NCI-H345 treated with DMSO at 0.1 percent for 48 hours (cell line): ENCODE results near the gene C2CD4D.
"Not testable (repeated sequence)": the region's sequence is repeated elsewhere in the genome, so short reads cannot be mapped to it uniquely, and the experiment has no call there.

Experiments used
- DNase-seq: peaks from one replicate; lab custom pipeline; 2025; ENCODE audit not compliant: unreplicated experiment; lab: John Stamatoyannopoulos, UW

Gene C2CD4D

GRCh38 chr1:151858886-151859665 lies 19.5 kb upstream of the C2CD4D start:
- no peak for DNase-seq

DNA sequence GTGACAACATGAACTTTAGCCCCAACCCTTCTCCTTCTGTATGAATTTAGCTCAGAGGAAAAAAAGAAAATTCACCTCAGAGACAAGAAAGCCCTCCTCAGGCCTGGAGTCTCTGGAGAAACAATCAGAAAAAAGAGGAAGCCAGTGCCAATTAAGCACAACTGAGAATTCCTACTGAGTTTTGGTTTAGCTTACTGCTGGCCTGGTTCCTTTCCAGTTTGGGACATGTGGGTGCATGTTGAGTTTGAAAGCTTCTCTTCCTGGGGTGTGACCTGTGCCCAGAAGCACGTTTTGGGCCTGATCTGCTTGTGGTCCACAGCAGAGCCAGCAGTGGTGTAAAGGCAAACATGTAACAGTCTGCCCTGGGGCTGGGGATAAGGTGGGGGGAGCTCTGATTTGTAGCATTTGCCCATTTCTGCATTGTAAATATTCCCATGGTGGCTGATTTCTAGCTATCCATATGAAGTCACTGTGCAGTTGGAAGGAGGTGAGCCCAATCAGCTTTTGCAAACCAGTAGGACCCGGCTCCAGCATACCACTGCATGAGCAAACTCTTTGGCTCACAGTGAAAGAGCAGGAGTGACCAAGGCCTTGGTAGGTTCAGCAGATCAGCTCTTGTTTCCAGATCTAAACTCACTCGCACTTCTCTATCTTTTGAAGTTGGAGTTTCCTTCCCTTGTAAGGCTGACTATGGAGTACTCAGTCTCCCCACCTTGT lies 18.6 kb upstream of the C2CD4D start:
- no peak for DNase-seq

GRCh38 chr1:151855933-151856332 lies 16.3 kb upstream of the C2CD4D start:
- no peak for DNase-seq

DNA sequence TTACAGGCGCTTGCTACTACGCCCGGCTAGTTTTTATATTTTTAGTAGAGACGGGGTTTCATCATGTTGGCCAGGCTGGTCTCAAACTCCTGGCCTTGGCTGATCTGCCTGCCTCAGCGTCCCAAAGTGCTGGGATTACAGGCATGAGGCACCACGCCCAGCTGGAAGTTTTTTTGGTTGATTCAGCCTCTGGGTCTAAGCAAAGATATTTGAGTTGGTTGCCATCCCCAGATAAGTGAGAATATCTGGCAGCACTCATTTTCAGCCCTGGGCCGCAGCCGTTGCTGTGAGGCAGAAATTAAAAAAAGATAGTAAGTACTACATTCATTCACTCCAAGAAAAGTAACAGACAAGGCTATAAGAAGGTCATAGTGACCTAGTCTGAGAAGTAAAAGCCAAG lies 15.9 kb upstream of the C2CD4D start:
- DNase-seq = not testable (repeated sequence)

GRCh38 chr1:151854658-151855057 lies 15.0 kb upstream of the C2CD4D start:
- no peak for DNase-seq

- no peak for DNase-seq
Observed at GRCh38 chr1:151853411-151853943, 13.9 kb upstream of the C2CD4D start, which contains the start of gene THEM5. TSS of gene THEM5 (minus strand) at chr1:151853712. CDS start at chr1:151853565, 147 bp downstream.

DNA sequence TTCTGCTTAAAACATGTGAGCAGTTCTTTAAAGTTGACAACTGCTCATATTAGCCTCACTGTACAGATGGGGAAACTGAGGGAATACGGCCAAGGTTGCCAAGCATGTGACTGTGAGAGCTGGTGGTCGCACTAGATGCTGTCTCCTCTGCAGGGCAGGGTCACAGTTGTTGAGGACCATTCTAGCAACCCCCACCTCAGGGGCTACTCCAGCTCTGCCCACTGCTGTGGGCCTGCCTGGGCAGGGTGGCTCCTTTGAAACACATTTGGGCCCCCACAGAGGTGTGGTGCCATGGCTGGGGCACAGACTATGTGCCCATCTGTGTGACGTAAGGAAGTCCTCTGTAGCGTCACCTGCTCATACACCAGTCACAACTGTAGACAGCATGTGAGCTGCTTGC lies 13.1 kb upstream of the C2CD4D start:
- no peak for DNase-seq

DNA sequence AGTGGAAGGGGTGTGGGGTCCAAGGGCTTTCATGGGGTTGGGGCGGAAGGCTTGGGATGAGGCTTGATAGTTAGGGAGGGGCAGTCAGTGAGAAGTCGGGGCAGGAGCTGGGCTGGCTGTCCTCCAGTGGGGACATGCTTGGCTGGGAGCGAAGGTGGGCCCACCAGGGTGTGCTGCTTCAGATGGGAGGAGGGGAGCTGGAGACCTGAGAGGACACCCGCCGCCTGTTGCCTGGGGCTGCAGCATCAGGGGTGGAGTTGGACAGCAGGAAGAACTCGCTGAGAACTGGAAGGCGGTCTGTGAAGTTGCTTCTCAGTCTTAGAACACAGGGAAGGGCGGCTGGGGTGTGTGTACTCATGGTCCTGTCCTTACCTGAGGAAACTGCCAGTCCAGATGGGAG lies 12.3 kb upstream of the C2CD4D start:
- no peak for DNase-seq

DNA sequence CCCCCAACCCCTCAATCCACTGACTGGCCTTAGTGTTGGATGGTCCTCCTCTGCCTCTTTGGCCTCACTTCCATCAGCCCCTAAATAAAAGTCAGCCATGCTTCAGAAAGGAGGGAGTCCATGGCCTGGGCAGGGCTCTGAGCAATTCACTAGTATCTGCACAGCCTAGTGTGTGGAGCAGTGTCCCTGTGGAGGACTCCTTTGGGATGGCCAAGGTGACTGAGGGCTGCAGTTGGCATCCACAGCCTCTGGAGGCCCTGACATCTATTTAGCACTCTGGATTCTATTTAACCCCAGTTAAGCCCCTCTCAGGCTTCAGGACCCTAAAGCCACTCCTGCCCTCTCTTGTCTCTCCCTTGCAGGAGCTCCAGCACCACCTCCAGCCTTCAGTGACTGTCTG lies 10.3 kb upstream of the C2CD4D start:
- no peak for DNase-seq

DNA sequence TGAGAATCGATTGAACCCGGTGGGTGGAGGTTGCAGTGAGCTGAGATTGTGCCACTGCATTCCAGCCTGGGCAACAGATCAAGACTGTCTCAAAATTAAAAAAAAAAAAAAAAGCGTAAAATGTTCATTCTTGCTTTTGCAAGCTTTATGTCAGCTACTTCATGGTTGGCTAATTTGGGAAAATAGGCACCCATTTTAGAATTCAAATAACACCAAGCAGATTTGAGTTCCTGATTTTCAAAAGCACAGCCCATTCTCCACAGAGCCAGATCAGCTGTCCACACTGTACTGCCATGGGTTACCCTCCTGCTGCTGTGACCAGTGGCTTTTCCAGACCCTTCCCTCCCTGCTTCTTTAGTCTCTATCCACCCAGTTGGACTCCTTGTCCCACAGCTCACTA lies 9.5 kb upstream of the C2CD4D start:
- no peak for DNase-seq

DNA sequence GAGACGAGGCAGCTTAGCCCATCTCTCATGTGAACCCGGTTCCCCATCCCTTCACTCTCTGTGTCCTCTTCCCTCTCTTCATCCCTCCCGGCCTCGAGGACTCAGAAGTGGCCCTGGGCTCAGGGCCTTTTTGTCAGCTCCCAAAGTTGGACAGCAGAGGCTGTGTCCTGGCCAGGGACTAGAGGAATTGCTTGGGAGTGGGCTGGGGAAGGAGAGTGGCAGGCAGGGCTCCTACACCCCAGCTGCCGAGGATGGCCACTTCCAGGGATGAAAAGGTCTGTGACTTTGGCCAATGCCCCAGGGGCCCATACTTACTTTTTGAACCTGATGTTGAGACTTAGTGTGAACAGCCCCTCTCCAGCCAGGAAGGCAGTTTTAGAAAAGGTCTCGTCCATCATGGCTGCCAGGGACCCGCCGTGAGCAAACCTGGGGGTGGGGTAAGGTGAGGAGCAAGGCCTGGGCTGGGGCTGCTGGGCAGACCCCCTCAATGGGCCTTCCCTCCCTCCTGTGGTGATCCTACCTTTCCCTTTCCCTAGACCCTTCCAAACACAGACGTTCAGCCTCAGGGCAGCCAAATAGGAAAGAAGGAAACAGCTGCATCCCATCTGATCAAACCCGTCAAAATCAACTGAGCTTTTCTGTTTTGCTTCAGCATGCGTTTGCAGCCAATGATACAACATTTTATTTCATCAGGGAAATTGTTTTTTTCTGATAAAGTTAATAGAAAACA lies 8.4 kb upstream of the C2CD4D start:
- DNase-seq = no peak

GRCh38 chr1:151846686-151847237 lies 7.1 kb upstream of the C2CD4D start:
- no peak for DNase-seq

DNA sequence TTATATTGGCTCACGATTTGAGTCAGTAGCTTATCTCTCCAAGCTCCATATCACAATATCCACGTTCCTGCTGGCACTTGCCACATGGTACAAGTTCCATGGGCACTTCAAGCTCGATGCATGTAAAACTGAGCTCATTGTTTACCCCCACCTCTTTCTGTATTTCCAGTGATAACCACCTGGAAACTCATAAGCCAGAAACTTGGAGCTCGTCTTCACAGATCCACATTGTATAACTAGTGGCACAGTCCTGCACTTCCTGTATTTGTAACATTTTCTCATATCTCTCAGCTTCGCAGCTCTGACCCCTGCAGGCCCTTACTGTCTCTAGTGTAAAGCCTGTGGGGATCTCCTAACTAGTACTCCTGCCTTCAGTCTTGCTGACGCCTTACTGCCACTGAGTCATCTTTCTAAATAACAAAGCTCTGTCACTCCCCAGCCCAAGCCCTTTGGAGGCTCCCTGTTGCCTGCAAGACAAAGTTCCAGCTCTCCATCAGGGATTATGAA lies 6.5 kb upstream of the C2CD4D start:
- DNase-seq = no peak

DNA sequence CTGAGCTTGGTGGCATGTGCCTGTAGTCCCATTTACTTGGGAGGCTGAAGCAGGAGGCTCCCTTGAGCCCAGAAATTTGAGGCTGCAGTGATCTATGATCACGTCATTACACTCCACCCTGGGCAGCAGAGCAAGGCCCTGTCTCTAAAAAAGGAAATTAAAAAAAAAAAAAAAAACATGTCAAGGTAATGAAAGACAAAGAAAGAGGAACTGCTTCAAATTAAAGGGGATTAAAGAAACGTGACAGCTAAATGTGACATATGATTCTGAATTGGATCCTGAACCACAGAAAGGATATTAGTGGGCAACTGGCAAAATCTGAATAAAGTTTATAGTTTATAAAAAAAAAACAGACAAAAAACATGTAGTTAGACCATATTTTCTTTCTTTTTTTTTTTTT lies 3.8 kb upstream of the C2CD4D start:
- DNase-seq = no peak

DNA sequence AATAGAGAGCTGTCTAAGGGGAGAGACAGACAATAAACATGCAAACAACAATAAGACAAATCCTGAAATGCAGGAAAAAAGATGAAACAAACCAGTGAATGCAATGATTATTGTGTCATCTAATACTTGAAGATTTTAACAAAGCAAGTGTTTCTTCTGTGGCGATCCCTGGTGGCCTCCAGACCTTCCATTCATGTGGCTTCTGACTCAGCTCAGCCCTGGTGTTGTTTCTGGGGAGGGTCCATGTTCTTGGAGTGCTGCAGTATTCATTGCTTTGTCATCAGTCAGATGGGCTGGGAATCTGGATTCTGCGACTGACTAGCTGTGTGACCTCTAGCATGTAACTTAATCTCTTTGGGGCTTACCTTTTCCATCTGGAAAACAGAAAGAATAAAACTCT lies 1.5 kb upstream of the C2CD4D start:
- no peak for DNase-seq

DNA sequence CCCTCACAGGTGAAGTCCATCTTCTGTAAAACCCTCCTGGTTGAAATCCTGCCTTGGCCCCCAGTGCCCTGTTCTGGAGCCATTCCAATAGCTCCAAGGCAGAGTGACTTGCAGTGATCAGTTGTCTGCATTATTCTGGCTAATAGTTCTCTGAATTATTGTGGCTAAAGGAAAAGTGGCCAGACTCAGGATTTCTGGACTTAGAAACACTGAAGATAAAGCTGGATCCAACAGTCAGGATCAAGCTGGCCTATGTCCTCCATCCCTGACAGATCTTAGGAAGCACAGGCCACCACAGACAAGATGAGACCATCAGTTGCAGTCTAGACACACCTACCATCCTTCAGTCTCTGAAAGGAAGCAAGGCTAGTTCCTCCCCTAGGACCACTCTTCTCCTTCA lies 801 bp upstream of the C2CD4D start:
- no peak for DNase-seq

GRCh38 chr1:151839082-151839412 lies 573 bp downstream of the C2CD4D start:
- DNase-seq = no peak

DNA sequence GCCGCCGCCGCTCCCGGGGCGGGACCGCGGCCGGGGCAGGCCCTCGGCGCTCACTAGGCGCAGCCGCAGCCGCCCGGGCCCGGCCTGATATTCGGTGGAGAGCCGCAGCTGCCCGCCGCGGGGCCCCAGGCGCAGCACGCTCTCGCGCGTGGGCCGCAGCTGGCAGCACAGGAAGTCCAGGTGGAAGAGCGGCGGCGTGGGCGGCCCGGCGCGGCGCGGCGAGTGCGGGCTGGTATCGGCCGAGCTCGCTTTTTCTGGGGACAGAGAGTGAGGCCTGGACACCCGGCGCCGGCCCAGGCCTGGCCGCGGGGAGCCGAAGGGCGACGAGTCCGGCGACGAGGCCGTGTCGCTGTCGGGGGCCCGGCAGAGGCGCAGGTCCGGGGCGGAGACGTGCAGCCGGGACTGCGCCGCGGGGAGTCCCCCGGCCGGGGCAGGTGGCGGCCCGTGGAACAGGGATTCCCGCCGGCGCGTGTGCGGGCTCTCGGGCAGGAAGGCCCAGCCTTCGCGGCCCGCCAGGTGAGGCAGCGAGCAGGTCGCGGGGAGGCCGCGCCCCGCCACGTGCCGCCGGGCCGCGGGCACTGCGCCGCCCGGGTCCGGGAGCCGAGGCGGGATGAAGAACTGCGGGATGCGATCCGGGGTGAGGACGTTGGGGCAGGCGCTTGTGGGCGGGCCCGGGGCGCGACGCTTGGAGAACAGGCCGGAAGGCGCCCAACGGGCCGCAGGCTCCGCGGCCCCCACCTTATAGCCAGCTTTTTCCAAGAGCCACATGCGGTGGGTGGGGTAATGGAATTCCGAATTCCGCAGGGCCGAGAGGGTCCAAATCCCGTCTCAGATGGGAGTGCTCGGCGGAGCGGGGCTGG lies 1.2 kb downstream of the C2CD4D start:
- no peak for DNase-seq

DNA sequence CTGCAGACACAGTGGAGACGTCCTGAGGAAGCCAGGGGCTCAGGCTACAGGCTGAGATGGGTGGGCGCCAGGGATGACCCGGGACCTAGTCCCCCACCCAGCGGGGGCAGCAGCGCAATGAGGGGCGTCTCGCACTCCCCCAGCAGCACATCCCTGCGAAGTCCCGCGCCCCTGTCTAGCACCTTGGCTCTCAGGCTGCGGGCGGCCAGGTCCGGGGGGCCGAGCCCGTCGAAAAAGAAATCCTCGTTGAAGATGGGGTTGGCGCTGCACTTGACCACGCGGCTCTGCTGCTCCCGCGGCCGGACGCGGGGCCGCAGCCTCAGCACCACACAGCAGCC lies 1.8 kb downstream of the C2CD4D start:
- DNase-seq = no peak

GRCh38 chr1:151837197-151837596 lies 2.4 kb downstream of the C2CD4D start:
- no peak for DNase-seq
